Measurements from ENCODE around the gene UBE4B.

- no peak for TF ChIP-seq CTCF (IDR thresholded peaks at IDR 0.05)
- TF ChIP-seq ZNF423 (CRISPR knock-in tag; IDR thresholded peaks at IDR 0.05), result no peak
- no peak for TF ChIP-seq MXD4 (CRISPR knock-in tag; IDR thresholded peaks at IDR 0.05; ENCODE audit: borderline replicate concordance)
- TF ChIP-seq CREM (CRISPR knock-in tag; IDR thresholded peaks at IDR 0.05), result no peak
- TF ChIP-seq NR2C2 (CRISPR knock-in tag; IDR thresholded peaks at IDR 0.05), result no peak
- no peak for TF ChIP-seq ZNF121 (CRISPR knock-in tag; IDR thresholded peaks at IDR 0.05)
- TF ChIP-seq IRF2 (CRISPR knock-in tag; IDR thresholded peaks at IDR 0.05; ENCODE audit: borderline replicate concordance, low read depth), result no peak
- TF ChIP-seq USF2 (CRISPR knock-in tag; IDR thresholded peaks at IDR 0.05), result no peak
- no peak for TF ChIP-seq ZNF232 (CRISPR knock-in tag; IDR thresholded peaks at IDR 0.05)
- no peak for TF ChIP-seq GTF2I (CRISPR knock-in tag; conservative IDR thresholded peaks at IDR 0.05)
- TF ChIP-seq PRDM15 (CRISPR knock-in tag; IDR thresholded peaks at IDR 0.05), result no peak
- TF ChIP-seq TEAD1 (CRISPR knock-in tag; IDR thresholded peaks at IDR 0.05), result no peak
- no peak for TF ChIP-seq MAX (CRISPR knock-in tag; IDR thresholded peaks at IDR 0.05)
- TF ChIP-seq E2F5 (CRISPR knock-in tag; IDR thresholded peaks at IDR 0.05), result no peak
These were observed 37.4 kb downstream of the UBE4B start for GRCh38 chr1:10070206-10070605.

Measured in WTC11 (cell line).